Measurements from ENCODE around the gene DHRS2.
"Not testable (repeated sequence)": the region's sequence is repeated elsewhere in the genome, so short reads cannot be mapped to it uniquely, and the experiment has no call there.

DHRS2 gene

GRCh38 chr14:23634698-23635412 is 1.3 kb upstream of the DHRS2 start:
- DNase-seq, result not testable (repeated sequence)

DNA sequence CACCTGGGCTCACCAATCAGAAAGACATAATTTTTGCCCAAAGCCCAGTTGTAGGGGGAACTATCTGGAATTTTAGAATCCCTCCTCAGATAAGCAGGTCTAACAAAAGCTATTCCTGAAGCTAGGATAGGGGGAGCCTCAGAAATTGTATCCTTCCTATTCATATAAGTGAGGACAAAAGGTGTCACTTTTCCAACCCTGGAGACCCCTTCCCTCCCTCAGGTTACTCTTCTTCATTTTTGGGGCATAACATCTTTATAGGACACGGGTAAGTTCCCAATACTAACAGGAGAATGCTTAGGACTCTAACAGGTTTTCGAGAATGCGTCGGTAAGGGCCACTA is 1.1 kb downstream of the DHRS2 start:
- DNase-seq, result not testable (repeated sequence)

DNA sequence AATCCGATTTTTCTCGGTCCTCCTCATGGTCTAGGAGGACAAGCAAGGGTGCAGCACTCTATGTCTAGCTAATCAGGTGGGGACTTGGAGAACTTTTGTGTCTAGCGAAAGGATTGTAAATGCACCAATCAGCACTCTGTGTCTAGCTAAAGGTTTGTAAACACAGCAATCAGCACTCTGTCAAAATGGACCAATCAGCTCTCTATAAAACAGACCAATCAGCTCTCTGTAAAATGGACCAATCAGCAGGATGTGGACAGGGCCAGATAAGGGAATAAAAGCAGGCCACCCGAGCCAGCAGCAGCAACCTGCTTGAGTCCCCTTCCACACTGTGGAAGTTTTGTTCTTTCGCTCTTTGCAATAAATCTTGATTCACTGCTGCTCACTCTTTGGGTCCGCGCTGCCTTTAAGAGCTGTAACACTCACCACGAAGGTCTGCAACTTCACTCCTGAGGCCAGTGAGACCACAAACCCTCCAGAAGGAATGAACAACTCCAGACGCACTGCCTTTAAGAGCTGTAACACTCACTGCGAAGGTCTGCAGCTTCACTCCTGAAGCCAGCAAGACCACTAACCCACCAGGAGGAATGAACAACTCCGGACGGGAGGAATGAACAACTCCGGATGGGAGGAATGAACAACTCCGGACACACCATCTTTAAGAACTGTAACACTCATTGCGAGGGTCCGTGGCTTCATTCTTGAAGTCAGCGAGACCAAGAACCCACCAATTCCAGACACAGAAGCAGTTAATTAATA is 1.7 kb downstream of the DHRS2 start:
- DNase-seq, result not testable (repeated sequence)

- DNase-seq, result no peak
Observed at GRCh38 chr14:23638414-23639047, 2.4 kb downstream of the DHRS2 start.

DNA sequence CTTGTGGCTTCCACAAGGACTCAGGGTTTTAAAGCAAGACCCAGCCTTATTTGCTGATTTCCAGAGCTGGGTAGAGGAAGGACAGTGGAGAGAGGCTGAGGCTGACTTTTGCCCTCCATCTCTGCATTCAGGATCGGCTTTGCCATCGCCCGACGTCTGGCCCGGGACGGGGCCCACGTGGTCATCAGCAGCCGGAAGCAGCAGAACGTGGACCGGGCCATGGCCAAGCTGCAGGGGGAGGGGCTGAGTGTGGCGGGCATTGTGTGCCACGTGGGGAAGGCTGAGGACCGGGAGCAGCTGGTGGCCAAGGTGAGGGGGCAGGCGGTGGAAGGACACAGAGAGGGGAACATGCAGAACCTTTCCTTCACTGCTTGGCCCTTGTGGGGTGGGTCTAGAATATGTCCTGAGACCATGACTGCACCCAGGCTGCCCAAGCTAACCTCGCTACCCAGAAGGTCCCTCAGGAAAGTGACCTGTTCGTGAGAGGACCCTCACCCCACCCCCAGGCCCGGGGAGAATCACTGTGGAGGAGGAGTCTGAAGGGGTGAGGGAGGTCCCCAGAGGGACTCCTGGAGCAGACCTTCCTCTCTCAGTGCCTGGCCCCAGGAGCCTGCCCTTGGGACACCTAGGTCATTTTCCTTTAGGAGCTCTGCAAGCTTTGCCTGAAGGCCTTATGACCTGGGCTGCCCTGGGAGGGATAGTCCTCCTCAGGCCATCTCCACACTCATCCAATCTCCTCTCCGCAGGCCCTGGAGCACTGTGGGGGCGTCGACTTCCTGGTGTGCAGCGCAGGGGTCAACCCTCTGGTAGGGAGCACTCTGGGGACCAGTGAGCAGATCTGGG is 3.1 kb downstream of the DHRS2 start:
- no peak for DNase-seq

DNA sequence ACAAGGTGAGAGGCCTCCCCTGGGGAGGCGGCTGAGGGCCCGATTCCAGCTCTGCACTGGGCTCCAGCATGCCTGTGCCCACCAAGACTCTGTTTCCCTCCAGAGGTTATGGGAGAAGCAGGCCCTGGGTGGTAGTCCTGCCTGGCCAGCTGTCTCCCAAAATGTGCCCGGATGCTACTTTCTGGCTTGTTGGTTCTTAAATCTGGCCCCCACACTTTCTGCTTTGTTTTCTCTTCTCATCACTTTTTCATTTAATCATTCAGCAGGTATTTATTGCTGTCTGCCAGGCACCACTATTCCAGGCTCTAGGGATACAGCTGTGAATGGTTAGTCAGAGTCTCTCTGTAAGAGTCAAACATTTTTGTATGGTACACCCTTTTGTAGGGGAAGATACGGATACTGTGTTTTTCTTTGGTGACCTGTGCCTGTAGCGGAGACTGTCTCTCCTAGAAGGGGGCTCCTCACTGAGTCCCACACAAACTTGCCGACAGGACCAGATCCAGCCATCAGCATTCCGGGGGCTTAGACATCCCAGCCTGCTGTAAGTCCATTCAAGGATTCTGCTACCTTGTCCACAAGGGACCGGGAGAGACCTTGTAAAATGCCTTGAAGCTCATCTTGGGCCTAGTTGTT is 3.8 kb downstream of the DHRS2 start:
- DNase-seq, result no peak

- no peak for DNase-seq
Observed at GRCh38 chr14:23640524-23641141, 4.5 kb downstream of the DHRS2 start.

DNA sequence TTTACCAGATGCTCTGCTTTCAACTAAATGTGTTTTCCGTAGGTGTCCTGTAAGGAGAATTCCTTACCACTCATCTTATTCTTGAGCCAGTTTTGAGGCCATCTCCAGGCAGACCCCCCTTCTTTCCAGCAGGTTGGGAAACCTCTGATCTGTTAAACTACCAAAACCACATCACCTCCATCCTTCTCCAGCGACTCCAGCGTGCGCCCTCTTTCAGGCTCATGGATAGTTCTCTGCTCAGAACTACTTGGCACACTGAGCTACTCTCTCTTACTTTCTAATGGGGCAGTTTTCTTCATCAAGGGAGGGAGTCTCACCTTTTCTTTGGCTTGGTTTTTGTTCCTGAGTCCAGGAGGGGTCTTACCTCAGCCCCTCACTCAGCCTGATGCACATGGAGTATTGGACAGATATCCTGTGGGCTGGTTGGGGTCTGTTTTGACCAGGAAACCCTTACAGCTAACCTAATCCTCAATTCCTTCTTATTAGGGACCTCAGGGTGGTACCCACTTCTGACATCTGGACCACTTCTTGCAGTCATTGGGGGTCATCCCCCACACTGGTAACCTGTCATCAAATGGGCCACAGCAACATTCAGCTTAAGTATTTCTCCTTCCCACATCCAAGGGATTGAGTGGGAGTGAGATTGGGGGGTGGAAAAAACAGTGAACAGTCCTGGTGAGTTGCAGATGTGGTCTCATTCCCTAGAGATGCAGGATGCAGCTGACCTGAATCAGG is 5.2 kb downstream of the DHRS2 start:
- DNase-seq, result no peak

GRCh38 chr14:23641915-23642588 is 5.9 kb downstream of the DHRS2 start:
- DNase-seq, result no peak

DNA sequence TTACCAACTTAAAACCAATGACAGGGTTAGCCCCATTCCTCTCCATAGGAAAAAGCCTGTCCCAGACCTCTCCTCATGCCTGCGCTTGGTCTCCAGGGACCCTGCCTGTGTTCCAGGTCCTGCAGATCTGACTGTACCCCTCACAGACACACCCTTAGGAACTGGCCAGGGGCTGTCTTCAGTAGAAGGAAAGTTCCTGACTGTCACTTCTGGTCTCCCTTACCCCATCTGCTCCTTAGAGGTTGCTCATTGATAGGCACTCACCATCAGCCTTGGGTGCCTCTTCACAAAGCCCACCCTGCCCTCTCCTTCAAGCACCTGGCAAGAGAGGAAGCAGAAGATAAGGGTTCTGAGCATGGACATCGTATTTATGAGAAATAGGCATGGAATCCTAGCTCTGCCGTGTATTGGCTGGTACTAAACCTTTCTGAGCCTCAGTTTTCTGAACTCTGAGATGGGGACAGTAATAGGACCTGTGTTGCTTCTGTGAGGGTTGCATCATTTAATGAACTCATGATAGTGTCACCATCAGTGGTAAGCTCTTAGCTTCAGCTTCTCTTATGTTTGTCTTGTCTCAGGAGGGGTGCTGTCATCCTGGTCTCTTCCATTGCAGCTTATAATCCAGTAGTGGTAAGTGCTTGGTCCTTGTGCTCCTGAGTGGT is 7.5 kb downstream of the DHRS2 start:
- DNase-seq, result no peak

DNA sequence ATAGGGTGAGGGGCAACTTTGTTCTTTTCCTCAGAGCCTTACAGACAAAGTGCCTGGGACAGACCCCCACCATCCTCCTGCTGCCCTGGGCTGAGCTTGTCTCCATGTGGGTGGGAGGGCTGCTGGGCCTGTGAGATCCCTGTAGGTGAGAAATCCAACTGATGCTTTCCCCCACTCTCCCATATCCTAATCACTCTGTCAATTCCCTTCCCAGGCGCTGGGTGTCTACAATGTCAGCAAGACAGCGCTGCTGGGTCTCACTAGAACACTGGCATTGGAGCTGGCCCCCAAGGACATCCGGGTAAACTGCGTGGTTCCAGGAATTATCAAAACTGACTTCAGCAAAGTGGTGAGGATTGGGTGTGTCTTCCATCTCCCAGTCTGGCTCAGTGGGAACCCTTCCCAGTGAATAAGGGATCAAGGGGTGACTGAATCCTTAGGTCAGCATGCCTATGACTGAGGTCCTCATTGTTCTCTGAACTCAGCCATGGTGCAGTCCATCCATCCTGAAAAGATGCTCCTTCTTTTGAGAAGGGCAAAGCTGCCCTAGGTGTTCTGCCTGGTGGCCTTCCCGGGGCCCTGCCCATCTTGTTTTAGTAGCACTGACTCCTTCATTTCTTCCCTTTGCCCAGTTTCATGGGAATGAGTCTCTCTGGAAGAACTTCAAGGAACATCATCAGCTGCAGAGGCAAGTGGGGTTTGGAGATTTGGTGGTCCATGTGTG is 8.2 kb downstream of the DHRS2 start:
- no peak for DNase-seq

DNA sequence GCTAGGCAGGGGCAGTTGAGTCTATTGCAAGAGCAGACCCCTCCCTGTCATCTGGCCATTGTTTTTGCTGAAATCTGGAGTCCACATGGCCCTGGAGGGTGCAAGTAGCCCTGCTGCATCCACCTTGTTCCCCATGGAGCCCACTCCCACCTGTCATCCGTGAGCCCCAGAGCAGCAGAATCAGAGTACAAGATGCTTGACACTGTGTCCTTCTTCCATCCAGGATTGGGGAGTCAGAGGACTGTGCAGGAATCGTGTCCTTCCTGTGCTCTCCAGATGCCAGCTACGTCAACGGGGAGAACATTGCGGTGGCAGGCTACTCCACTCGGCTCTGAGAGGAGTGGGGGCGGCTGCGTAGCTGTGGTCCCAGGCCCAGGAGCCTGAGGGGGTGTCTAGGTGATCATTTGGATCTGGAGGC is 8.8 kb downstream of the DHRS2 start:
- DNase-seq, result no peak

DNA sequence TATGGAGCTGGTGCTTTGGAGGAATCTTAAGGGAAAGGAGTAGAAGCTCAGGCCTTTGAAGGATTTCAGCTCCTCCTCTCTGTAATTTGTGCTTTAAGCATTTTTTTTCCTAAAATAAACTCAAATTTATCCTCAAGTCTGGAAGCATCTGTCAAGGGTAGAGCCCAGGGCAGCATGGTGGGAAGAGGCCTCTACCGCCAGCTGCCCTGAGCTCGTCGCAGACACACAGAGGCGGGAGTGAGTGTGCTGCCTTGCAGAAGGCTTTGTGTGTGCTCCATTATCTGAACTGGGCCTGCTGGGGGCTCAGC is 9.3 kb downstream of the DHRS2 start:
- no peak for DNase-seq

GRCh38 chr14:23645812-23646647 is 9.9 kb downstream of the DHRS2 start:
- no peak for DNase-seq

- DNase-seq, result no peak
Observed at GRCh38 chr14:23646648-23647549, 10.7 kb downstream of the DHRS2 start.

DNA sequence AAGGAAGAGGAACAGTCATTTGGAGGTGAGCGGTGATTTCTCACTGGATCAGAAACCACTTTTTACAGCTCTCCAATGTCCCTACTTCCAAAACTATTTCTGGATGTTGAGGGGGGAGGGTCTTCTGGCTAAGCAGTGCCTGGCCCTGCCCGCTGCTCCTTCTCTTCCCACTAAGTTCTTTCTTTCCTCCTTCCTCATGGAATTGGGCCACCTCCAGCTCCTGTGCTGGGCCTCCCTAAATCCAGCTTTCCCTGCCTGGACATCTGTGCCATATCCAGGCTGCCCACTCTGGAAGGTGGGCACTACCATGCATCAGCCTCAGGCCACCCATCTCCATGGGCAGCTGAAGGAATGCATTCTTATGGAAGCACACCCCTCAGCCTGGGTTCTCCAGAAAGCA is 11.5 kb downstream of the DHRS2 start:
- DNase-seq, result no peak

GRCh38 chr14:23648764-23649460 is 12.7 kb downstream of the DHRS2 start:
- no peak for DNase-seq

Measured in stimulated activated CD4-positive, alpha-beta T cell treated with anti-CD3 and anti-CD28 coated beads, Interleukin-4, amount 100 ng/mL, for 1 hour (primary cell).